Lung (tissue), 12 donors: ENCODE results near the gene MLLT3. TPM values are rescaled to one million over a fixed set of nuclear protein-coding genes. Genes with fewer than 3 reads are reported as not detected.

Experiments used
- ATAC-seq: fragments of 200-7000 bp; cut with Tn5 transposase; one replicate; pipeline ENCODE4 v1.9.1; 2020; ENCODE audit warnings: moderate number of reproducible peaks; ENCODE audit not compliant: insufficient read depth, low FRiP score
- DNase-seq, 3 donors: peaks; one replicate each; pipeline ENCODE4 v3.0.0-alpha.2; 2013 to 2017
- H3K27ac ChIP-seq, 2 donors: one replicate each; pipeline ENCODE4 v1.5.1; 2013; ENCODE audit warnings: mild to moderate bottlenecking in 2 of 2, moderate library complexity in 2 of 2, control low read depth in 1 of 2, inconsistent platforms in 1 of 2, low read depth in 1 of 2, low read length in 1 of 2
- H3K27me3 ChIP-seq, 3 donors: one replicate each; pipeline ENCODE4 v1.5.1; 2013; ENCODE audit warnings: low read length in 2 of 3; ENCODE audit not compliant: control insufficient read depth in 3 of 3, insufficient read depth in 3 of 3
- H3K36me3 ChIP-seq, 4 donors: one replicate each; pipeline ENCODE4 v1.5.1; 2013; ENCODE audit warnings: low read length in 4 of 4, mild to moderate bottlenecking in 1 of 4, moderate library complexity in 1 of 4; ENCODE audit not compliant: control insufficient read depth in 4 of 4, insufficient read depth in 4 of 4
- H3K4me1 ChIP-seq, 5 donors: one replicate each; pipeline ENCODE4 v1.5.1; 2013; ENCODE audit warnings: low read length in 5 of 5, mild to moderate bottlenecking in 2 of 5, moderate library complexity in 1 of 5; ENCODE audit not compliant: control insufficient read depth in 5 of 5, insufficient read depth in 5 of 5
- H3K4me3 ChIP-seq: one replicate; pipeline ENCODE4 v1.5.1; 2013; ENCODE audit warnings: mild to moderate bottlenecking, control low read depth, moderate library complexity
- H3K9ac ChIP-seq, 2 donors: one replicate each; pipeline ENCODE4 v1.5.1; 2013; ENCODE audit warnings: low read length in 2 of 2, control low read depth in 1 of 2; ENCODE audit not compliant: insufficient read depth in 1 of 2
- H3K9me3 ChIP-seq, 4 donors: one replicate each; pipeline ENCODE4 v1.5.1; 2013; ENCODE audit warnings: low read length in 3 of 4, mild to moderate bottlenecking in 1 of 4, moderate library complexity in 1 of 4; ENCODE audit not compliant: control insufficient read depth in 4 of 4, insufficient read depth in 3 of 4
- CTCF ChIP-seq: IDR thresholded peaks from 2 replicates; pipeline ENCODE4 v1.5.1; 2012; ENCODE audit warnings: mild to moderate bottlenecking; ENCODE audit errors: control extremely low read depth, extremely low read depth
- whole genome bisulfite sequencing, 2 donors: extraction: QIAGEN DNeasy Blood & Tissue Kit; methylation state at CpG; one replicate each; pipeline ENCODE4 v1.1.7; 2013; 5-methylcytosine and 5-hydroxymethylcytosine counted together
- polyA plus RNA-seq, 2 donors: library from polyadenylated mRNA; stranded (reverse); fragments of 200-250 nt; gene quantifications; one replicate each; pipeline ENCODE4 v1.2.1, GENCODE V29; 2013
- total RNA-seq, 2 donors: library from RNA; depleted of rRNA in 1 of 2; stranded (reverse); fragments of >200 nt in 1 of 2; gene quantifications; one replicate each; pipeline ENCODE4 v1.2.1, GENCODE V29; 2014 to 2021
- donor health status: control.
- donor health status: control.
- donor health status: Bipolar disorder and iron deficiency.
- donor health status: healthy.
- donor health status: DM: yes; HTN: yes; CAD: no.

The MLLT3 gene
- total and polyA plus RNA-seq, 4 donors = 7.1 to 43.1 (median 13.7) TPM

GRCh38 chr9:20437476-20437875, 184.8 kb downstream of the MLLT3 start:
- ATAC-seq (no peak), DNase-seq (no peak)
- Histone ChIP-seq H3K4me1 (peaks cover 0 to 4% (median 0%) of the 10 kb centered on the region in 5 donors), H3K36me3 (no peaks in the 10 kb centered on the region), H3K27ac (no peak overlapping the region), H3K27me3 (no peaks in the 10 kb centered on the region), H3K9me3 (no peaks in the 10 kb centered on the region), H3K9ac (no peak overlapping the region), H3K4me3 (no peak overlapping the region)
- 63 to 77% methylated on average over 2 of the region's 2 CpGs for WGBS, 2 donors
- no peak for TF ChIP-seq CTCF

DNA sequence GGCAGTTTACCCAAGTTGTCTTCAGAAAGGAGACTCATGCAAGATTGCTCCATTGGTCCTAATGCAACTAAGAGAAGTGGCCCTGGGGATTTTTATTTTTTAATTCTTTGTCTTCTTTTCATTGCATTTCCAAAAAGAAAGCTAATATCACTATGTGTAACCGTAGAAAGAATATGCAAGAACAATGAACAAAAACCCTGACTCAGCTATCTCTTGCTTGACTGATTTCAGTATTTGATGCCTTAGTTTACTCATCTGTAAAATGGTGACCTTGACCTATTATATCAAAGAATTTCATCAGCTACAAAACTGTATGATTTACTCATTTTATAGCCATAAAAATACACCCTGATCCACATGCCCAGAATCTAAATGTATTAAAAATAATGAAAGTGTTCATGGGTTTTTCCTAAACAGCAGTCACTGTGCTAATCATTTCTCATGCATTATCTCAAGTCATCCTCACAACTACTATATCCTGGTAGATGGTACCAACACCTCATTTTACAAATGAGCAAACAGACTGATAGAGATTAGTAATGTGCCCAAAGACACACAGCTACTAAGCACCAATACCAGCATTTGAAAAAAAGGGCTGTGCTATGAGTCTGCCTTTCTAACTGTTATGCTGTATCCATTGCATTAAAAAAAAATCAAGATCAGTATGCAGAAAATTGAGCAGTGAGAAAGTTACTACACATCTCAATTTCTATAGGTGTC, 185.7 kb downstream of the MLLT3 start:
- Histone ChIP-seq H3K9me3 (no peaks in the 10 kb centered on the region), H3K9ac (no peak overlapping the region), H3K27ac (no peak overlapping the region), H3K27me3 (no peaks in the 10 kb centered on the region), H3K4me3 (no peak overlapping the region), H3K36me3 (no peaks in the 10 kb centered on the region), H3K4me1 (peaks cover 0 to 4% (median 0%) of the 10 kb centered on the region in 5 donors)
- ATAC-seq (no peak), DNase-seq (no peak)
- TF ChIP-seq CTCF = no peak
- 91 to 97% methylated on average over 1 of the region's 1 CpG for WGBS, 2 donors

- Histone ChIP-seq H3K4me1 (no peaks in the 10 kb centered on the region), H3K27ac (no peak overlapping the region), H3K4me3 (no peak overlapping the region), H3K9ac (no peak overlapping the region), H3K27me3 (no peaks in the 10 kb centered on the region), H3K9me3 (no peaks in the 10 kb centered on the region), H3K36me3 (no peaks in the 10 kb centered on the region)
- DNase-seq (no peak), ATAC-seq (no peak)
- 86 to 95% methylated on average over 1 of the region's 1 CpG for WGBS, 2 donors
- no peak for TF ChIP-seq CTCF
These were observed 193.3 kb downstream of the MLLT3 start for GRCh38 chr9:20428976-20429375.

DNA sequence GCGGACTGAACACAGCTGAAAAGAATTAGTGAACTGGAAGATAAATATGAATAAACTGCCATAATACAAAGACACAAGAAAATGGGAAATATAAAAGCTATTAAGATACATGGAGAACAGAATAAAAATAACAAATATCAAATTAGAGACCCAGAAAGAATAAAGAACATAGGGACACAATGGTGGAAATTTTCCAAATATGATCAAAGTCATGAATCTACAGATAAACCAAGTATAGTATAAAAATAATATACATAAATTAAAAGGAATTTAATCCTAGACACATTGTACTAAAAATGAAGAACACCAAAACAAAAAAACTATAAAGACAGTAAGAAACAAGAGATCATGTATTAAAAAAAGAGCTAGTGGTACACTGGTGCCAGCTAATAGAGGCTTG, 194.9 kb downstream of the MLLT3 start:
- Histone ChIP-seq H3K4me1 (no peaks in the 10 kb centered on the region), H3K27me3 (no peaks in the 10 kb centered on the region), H3K36me3 (no peaks in the 10 kb centered on the region), H3K9me3 (no peaks in the 10 kb centered on the region), H3K4me3 (no peak overlapping the region), H3K9ac (no peak overlapping the region), H3K27ac (no peak overlapping the region)
- 97% methylated on average over 1 of the region's 1 CpG for WGBS, 2 donors
- ATAC-seq = no peak
- no peak for TF ChIP-seq CTCF
- DNase-seq = no peak
